ENCODE measurements around the gene RBMS1.

RBMS1 gene

DNA sequence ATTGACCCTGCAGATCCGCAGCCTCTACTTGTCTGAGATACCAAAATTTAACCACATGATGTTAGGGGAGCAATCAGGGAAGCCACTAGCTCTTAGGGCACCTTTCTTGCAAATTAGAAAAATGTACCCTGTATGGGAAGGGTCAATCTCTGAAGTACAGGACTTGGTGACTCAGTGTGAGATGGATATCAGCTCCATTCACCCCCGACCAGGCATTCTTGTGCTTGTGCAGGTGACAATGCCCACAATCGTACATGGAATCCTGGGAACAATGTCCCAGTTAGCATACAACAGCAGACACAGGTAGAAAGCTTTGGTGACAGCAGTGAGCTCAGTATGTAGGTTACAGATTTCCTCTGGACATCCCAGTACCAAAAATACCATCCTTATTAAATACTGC lies 155.9 kb downstream of the RBMS1 start:
- no peak for DNase-seq (ENCODE audit: low read depth in 2 of 3, low spot score in 2 of 3)

DNA sequence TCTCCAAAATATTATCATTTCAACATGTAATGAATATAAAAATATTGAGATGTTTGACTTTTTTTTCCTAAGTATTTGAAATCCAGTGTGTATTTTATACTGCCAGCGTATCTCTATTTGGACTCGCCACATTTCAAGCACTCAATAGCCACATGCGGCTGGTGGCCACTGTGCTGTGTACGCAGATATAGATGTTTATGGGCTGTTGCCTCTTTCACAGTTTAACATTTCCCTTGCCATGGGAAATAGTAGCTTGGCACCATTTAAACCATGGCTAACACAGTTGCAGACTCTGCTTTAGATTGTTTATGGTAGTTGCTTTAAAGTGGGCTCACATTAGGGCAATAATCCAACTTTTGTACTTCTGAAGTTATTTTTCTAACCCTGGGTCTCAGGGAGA lies 157.0 kb downstream of the RBMS1 start:
- no peak for DNase-seq (ENCODE audit: low read depth in 2 of 3, low spot score in 2 of 3)

DNA sequence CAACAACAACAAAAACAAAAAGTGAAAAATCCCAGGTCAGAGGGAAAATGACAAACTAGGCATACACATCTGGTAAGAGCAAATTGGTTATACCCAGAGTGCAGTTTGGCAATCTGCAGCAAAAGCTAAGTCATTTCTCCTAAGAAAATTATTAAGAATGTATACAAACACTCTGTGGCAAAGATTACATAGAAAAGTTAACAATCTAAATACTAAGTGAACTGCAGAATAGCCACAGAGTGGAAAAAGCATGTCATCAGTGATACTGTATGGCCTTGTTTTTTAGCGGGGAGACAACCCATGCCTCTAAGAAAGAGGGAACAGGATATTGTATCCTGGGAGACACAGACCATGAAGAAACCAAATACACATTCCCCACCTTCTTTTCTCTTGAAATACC lies 157.5 kb downstream of the RBMS1 start:
- no peak for DNase-seq (ENCODE audit: low read depth in 2 of 3, low spot score in 2 of 3)

DNA sequence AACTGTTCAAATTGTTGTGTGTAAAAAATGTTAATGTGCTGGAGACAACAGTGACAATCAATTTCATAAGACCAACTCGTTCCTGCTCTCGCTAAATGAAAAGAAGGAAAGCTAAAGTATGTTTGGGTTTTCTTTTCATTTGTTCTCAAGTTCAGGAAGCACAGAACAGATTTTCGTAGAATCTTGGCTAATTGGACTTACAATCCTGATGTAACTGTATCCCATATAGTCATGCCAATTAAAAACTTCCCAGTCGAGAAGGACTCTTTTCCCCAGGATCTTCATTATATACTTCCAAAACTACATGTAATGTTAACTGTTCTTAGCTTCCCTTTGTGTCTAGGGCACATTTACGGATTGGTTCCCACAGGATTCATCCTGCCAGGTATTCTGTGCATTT lies 158.2 kb downstream of the RBMS1 start:
- no peak for DNase-seq (ENCODE audit: low read depth in 2 of 3, low spot score in 2 of 3)

DNA sequence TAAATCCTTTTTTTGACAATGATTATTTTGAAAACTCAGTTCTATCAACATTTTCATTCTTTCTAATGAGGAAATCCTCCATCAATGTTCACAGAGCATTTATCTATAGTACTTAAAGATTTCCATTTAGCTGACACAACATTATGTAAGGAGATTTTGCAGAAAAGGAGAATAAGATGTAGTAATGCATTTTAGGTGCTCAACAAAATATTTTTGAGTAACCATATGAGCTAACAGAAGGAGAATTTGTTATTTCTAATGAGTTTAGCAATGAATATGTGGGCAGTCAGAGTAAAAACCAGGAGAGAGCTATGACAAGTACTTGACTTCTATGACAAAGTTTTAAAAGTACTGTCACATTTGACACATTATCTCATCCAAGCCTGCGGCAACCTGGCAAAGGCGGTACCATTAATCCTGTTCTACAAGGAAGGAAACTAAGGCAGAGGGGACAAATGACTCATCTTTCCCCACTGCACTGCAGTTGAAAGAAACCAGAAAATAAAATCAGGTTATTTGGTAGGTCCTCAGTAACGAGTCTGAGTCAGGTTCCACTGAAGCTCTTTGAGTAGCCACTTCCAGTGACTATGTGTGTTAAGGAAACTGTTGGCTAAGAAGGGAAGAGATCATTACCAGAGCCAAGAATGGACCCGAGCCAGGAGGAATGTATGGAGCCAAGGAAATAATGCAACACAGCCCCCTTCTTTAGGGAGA lies 159.4 kb downstream of the RBMS1 start:
- DNase-seq (ENCODE audit: low read depth in 2 of 3, low spot score in 2 of 3): no peak

DNA sequence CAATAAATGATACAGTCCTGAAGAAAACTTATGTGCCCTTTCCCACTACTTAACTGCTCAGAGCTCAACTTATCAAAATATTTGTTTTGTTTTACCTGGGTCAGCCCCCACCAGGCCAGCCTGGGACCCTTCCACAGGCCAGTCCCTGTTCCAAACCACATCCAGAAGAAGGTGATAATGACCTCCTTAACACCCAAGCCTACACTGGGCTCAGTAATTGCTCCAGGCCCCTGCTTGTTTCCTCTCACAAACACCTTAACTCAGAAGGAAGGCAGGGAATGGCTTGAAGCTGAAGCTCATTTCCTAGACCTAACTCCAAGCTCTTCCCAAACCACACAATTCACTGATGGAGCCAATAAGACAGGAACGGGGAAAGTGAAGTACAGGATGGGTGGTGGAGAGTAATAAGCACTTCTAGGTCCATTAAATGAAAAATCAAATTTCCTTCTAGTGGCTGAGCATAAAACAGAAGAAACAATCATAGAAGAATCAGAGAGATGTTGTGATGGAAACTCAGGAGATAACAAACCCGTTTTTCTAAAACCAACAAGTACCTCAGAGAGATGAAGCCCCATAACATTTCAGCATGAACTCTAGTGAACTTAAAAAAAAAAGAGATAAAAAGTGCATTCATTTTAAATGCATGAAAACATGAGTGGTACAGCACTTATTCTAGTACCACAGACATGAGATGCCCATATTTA lies 160.1 kb downstream of the RBMS1 start:
- DNase-seq (ENCODE audit: low read depth in 2 of 3, low spot score in 2 of 3): no peak

DNA sequence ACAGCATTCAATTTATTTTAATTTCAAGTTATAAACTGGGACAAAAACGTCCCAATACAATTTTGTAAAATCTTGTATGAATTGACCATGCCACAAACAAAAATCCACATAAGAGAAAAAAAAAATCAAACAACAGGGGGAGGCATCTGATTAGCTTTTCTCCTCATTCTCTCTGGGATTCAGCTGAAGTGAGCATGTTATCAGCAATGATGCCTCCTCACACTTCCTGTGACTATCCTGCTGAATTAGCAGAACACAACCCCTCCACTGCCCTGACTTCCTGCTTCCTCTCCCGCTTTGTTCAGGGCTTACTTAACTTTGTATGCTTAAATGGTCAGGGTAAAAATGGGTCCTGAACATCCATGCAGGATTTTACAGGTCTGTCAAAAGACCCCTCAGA lies 161.3 kb downstream of the RBMS1 start:
- no peak for DNase-seq (ENCODE audit: low read depth in 2 of 3, low spot score in 2 of 3)

DNA sequence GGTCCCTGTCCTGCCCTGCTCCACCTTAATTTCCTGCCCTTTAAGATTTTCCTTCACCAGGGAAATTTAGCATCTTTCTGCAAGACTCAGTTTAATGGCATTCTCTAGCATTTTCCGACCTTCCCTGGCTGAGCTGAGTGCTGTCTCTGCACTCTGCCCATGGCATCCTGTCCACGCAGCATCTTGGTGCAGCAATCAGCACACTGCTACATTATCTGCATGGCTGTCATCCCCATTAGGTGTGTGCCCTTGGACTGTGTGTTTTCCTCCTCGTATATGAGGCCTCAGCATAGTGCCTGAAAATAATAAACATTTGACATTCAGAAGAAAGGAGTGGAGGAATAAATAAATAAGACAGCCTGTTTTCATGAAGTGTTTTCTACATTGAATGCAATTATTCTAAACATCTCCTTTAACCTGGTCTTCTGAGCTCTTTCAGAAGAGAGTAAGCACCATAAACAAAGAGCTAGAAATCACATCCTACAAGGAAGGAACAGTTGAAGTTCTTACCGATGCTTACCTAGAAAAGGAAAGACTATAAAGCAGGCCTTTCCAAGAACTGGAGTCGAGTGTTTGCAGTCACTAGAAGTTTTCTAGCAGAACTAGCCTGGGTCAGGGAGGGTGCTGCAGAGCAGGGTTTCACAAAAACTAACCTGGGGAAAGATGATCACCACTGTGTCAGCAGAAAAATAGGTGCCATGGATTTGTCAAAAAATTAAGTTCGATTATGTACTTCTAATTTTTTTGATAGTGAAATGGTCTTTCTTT lies 162.2 kb downstream of the RBMS1 start:
- no peak for DNase-seq (ENCODE audit: low read depth in 2 of 3, low spot score in 2 of 3)

DNA sequence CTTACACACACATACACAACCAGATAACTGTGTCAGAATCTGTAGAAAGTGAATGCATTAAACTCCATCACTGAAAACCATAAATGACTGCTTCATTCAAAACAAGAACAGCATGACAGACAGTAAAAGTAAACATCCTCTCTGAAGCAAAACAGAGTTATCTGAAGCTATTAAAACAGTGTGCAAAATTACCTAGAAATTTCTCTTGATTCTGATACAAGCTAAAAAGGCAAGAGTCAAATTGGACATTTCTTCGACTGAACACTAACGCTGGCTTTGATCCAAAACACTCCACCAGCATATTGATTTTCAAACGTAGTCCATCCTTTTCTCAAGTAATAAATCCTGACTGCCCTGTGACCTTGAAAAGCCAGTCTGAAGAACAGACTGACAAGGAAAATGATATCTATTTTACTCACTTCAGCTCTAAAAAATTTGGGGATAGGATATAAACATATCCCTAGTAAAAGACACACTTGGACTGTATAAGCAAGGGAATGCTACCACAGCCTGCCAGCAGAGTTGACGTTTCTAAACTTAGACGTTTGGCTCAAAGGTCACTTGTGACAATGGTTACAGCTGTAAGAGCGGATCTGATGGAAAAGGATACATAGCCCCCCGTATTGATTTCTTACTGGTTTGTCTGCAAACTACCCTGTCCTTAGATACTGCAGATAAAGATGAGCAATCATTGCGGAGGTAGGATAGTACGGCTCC lies 164.6 kb downstream of the RBMS1 start:
- DNase-seq (ENCODE audit: low read depth in 2 of 3, low spot score in 2 of 3): no peak

DNA sequence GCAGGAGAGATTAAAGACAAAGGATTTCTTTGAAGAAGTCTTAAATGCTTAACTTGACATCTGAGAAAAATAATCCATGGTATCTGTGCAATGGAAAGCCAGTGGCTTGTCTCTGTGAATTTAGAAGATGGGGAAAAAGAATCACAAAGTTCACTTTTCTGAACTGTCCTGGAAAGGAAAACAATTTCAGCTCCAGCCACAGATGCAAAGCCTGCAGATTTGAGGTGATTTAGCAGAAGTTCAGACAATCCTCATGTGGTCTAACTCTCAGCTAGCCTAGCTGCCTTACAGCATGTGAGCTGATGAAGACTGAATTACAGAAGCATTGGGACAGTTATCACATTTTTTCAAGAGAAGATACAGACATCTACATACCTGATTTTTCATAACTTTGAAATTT lies 166.8 kb downstream of the RBMS1 start:
- no peak for DNase-seq (ENCODE audit: low read depth in 2 of 3, low spot score in 2 of 3)

DNA sequence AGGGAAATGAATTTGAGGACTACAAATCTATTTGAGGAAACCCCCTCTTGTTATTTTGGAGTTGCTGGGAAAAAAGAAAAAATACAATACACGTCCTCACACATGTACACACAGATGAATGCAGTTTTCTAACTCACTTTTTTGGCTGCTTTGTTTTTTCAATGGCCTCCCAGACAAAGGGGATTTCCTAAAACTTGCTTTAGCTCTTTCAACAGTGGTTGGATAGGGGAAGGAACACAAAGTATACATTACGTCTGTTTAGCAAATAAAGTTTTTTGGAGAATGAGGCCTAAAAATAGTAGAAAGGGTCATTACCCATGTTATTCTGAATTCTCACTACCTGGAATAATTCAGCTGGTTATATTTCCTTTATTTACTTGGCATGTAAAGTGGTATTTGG lies 168.2 kb downstream of the RBMS1 start:
- no peak for DNase-seq (ENCODE audit: low read depth in 2 of 3, low spot score in 2 of 3)

DNA sequence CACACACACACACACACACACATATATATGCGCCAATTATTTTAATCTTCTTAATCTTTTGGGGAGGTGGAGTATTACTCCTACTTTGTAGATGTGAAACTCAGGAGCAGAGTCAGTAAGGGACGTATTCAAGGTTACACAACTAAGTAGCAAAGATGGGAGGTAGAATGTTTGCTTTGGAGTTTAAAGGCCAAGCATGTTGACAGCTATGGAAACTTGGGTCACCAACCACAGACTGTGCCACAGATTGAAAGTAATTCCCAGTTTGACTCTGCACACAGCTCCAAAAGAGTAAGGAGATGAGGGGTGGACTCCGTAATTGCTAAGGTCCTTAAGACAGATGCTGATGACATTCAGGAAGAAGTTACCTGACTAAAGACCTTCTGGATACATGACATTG lies 168.7 kb downstream of the RBMS1 start:
- no peak for DNase-seq (ENCODE audit: low read depth in 2 of 3, low spot score in 2 of 3)

DNA sequence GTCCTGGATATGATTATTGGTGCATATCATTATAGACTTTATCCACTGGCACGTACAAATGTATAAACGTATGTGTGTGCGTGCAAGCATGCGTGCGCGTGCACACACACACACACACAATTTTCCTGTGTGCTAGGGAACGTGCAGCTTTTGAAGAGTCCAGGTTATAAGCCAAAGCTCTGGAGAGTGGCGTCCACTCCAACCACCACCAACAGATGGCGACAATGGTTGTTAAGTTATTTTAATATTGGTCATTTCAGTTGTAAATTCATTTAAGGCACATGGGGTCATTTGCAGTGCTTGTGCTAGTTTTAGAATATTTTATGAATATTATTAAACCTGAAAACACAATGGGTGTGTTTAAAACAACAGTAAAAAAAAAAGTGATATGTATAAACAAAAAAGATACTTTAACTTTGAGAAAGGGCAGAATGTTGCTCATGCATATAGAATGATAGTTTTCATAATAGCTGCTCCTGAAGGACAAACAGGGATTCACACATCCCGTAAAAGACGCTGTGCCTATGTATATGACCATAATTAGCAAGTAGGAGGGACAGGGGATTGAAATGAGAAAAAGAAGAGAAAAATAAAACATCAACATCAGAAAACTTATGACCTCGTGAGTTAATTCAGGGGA lies 169.3 kb downstream of the RBMS1 start:
- DNase-seq (ENCODE audit: low read depth in 2 of 3, low spot score in 2 of 3): no peak

DNA sequence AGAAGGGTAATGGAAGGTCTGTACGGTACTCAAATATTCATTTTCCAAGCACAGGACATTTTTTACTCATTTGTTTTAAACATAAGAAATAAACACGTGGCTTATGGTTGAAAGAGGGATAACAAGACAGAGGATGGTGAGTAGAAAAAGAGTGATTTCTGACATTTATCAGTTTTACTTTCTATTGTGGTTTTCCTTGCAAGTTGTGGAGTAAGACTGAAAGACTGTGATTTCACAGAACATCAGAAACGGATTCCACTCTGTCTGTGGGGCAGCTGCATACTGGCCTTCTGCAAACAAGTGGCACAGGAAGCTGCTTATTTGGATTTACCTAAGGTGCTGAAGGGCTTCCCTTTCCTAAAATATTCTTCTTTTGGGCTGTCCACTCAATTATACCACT lies 171.3 kb downstream of the RBMS1 start:
- DNase-seq (ENCODE audit: low read depth in 2 of 3, low spot score in 2 of 3): no peak

DNA sequence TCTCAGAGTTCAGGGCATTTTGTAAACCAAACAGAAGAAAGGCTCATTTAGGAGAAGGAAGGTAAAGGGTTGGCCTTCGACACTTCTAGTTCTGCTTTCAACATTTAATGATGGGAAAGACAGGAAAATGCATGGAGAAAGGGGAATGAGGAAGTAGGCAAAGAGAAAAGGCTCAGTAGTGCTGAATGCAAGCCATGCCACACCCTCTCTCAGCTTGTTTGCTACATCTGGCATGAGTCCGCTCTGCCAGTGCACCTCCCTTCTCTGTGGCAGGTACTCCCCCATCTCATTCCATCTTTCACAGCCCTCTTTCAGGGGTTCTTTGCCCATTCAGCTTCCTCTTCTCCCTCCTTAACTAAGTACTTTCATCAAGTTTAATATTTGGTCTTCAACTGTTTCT lies 172.6 kb downstream of the RBMS1 start:
- DNase-seq (ENCODE audit: low read depth in 2 of 3, low spot score in 2 of 3): no peak

DNA sequence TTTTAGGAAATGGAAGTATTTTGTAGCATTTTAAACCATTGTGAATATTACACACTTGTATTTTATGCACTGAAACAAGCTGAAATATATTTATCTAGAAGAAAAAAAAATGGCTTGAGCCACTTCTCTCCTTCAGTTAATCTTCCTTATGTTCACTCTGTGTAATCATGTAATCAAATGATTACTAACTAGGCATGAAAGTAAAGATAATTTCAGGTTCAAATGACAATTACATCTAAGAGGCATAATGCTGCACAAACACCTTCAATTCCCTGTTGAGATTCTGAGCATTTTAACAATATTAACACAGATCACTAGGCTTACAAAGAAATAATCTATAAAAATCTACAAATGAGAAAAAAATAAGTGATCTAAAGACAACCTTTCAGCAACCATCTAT lies 173.9 kb downstream of the RBMS1 start:
- DNase-seq (ENCODE audit: low read depth in 2 of 3, low spot score in 2 of 3): no peak

DNA sequence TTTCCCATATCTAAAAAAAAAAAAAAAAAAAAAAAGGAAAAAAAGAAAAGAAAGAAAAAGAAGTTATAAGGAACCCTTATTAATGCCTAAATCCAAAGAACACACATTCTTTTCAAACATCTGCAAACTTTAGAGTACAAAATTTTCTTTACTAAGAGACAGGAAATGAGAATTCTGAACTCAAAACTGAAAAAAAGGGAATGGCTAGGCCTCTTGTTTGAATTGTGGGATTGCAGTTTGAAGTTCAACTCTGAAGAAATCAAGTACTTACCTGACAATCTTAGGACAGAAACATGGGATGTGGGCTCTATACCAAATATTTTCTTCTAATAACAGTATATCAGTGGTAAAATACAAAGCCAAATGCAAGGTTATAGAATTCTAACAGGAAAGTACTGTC lies 175.4 kb downstream of the RBMS1 start:
- DNase-seq (ENCODE audit: low read depth in 2 of 3, low spot score in 2 of 3): no peak

DNA sequence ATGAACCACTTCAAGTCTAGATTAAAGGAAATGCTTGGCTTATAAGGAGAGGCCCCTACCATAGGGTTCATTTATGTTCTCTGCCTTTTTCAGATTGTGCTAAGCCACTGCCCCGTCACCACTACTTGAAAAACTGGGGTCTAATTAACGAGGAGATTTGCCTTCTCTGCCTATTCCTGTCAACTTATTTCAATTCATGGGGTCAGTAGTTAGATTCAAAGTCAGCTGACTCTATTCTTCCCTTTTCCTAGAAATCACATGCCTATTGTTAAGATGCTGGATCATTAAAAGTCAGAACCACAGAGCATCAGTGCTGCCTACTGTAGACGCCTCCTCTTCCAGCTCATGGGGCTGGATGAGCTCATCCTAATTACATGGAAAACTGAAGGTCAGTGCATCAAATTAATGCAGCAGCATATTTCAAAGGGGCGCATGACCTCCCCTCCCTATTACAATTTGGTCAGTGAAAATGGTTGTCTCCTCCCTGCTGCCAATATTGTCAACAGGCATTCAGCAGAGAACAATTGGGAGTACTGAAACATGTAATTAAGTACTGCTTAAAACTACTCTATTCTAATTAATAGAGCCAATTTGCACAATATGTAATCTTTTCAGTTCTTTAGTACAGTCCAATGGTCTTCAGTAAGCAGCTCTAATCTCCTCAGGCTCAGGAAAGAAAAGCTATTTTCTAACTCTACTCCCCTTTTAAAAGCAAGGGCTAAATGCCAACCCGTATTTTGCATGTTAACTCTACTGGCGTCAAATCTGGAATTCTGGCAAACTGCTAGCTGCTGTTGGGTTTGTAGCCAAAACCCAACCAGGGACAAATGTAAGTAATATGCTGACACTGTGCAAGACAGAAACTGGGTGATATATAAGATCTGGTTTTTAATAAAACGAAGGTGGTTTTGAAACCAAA lies 176.2 kb downstream of the RBMS1 start:
- DNase-seq (ENCODE audit: low read depth in 2 of 3, low spot score in 2 of 3): no peak

DNA sequence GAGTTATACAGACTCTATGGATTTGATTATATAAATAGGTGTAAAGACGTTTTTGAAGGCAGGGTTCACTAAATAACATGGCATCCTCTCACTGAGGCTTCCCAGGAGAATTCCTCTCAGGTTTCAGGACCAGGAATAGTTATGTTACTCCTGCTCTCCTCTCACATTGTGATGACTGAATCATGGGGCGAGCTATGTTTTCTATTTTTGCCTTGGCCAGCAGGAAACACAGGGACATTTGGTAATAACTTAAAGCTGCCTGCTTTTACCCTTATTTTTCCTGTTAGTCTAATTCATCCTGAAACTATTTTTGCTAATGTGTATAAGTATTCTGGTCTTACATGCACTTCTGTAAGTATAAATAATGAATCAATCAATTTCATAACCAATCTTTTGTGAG lies 178.3 kb downstream of the RBMS1 start:
- DNase-seq (ENCODE audit: low read depth in 2 of 3, low spot score in 2 of 3): no peak
